Astrocyte (in vitro differentiated cells and primary cell): Measurements from ENCODE around the gene NUBPL.

ENCODE experiments used
- EZH2 ChIP-seq: IDR thresholded peaks from 2 replicates; pipeline ENCODE4 v1.6.1; 2012; ENCODE audit warnings: mild to moderate bottlenecking, low read length, inconsistent platforms; ENCODE audit not compliant: insufficient read depth
- TF ChIP-seq, protein P1 (sequence below): IDR thresholded peaks from 2 replicates; pipeline ENCODE4 v1.5.1; 2011; ENCODE audit warnings: low read depth, mild to moderate bottlenecking, inconsistent platforms, low read length, moderate library complexity; ENCODE audit not compliant: insufficient read depth

DNA sequence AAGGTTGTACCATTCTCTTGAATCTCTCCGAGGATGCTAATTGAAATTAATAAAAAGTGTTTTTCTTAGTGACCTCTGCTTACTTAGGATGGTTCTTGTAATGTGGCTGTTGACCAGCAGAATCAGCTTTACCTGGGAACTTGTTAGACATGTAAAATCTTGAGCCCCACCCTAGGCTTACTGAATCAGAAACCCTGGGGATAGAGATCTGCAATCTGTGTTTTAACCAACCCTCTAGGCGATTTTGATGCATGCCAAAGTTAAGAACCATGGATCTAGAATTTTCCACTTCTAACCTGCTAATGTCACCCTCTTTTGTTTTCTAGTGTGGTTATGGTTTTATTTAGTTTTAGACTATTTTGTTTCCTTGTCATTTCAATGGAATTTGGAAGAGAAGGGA is 6.5 kb downstream of the NUBPL start:
- no peak for TF ChIP-seq EZH2
- TF ChIP-seq, protein P1, sequence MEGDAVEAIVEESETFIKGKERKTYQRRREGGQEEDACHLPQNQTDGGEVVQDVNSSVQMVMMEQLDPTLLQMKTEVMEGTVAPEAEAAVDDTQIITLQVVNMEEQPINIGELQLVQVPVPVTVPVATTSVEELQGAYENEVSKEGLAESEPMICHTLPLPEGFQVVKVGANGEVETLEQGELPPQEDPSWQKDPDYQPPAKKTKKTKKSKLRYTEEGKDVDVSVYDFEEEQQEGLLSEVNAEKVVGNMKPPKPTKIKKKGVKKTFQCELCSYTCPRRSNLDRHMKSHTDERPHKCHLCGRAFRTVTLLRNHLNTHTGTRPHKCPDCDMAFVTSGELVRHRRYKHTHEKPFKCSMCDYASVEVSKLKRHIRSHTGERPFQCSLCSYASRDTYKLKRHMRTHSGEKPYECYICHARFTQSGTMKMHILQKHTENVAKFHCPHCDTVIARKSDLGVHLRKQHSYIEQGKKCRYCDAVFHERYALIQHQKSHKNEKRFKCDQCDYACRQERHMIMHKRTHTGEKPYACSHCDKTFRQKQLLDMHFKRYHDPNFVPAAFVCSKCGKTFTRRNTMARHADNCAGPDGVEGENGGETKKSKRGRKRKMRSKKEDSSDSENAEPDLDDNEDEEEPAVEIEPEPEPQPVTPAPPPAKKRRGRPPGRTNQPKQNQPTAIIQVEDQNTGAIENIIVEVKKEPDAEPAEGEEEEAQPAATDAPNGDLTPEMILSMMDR: no peak
